ENCODE results near the gene XPO6. TPM values are rescaled to one million over a fixed set of nuclear protein-coding genes. Genes with fewer than 3 reads are reported as not detected.

Gene XPO6
- total RNA-seq, 1 experiment from 2014 or later = 124 TPM

- H2AFZ ChIP-seq (ENCODE audit: low read length) = no peak overlapping the region
- no peak overlapping the region for H2BK5ac ChIP-seq (ENCODE audit: insufficient read length, low read length)
- no peak overlapping the region for H4K91ac ChIP-seq (ENCODE audit: insufficient read length, low read depth, low read length)
- H2AK5ac ChIP-seq (ENCODE audit: insufficient read length, low read length) = no peak overlapping the region
- no peak overlapping the region for H2BK20ac ChIP-seq (ENCODE audit: low read depth, low read length, poor library complexity, severe bottlenecking)
- no peaks in the 10 kb centered on the region for H3K9me3 ChIP-seq (ENCODE audit: control insufficient read depth, low read depth, low read length)
- peaks cover 2% of the 10 kb centered on the region for H3K27me3 Mint-ChIP-seq (ENCODE audit: low read depth)
- no peak overlapping the region for H4K5ac ChIP-seq (ENCODE audit: insufficient read length, low read depth, low read length)
- no peaks in the 10 kb centered on the region for H3K79me2 ChIP-seq (ENCODE audit: insufficient read depth, low read length)
- no peak overlapping the region for H3K27ac ChIP-seq (ENCODE audit: insufficient read length, low read depth, low read length)
- peaks cover 2% of the 10 kb centered on the region for H4K20me1 ChIP-seq (ENCODE audit: control insufficient read depth, insufficient read depth, insufficient read length)
- H3K79me1 ChIP-seq (ENCODE audit: insufficient read depth, low read depth, low read length, poor library complexity, severe bottlenecking) = no peaks in the 10 kb centered on the region
- no peak overlapping the region; a peak in 1 of 5 replicates for H3K4me3 Mint-ChIP-seq
- H3K9ac ChIP-seq (ENCODE audit: extremely low read depth, insufficient read length, low read length) = no peak overlapping the region
- no peak for TF ChIP-seq CTCF (conservative IDR thresholded peaks at IDR 0.05)
- DNase-seq = no peak
- H2BK12ac ChIP-seq (ENCODE audit: insufficient read length, low read depth, low read length) = no peak overlapping the region
- H3K9me3 Mint-ChIP-seq = no peaks in the 10 kb centered on the region; a peak in 1 of 5 replicates
- H3K4me2 ChIP-seq (ENCODE audit: insufficient read depth, insufficient read length, low read length) = no peak overlapping the region
- no peak overlapping the region for H2BK120ac ChIP-seq (ENCODE audit: low read depth, low read length, poor library complexity, severe bottlenecking)
- no peak overlapping the region for H3T11ph ChIP-seq (ENCODE audit: low read length)
- H3K23ac ChIP-seq (ENCODE audit: insufficient read length, low read depth, low read length) = no peak overlapping the region
- H4K8ac ChIP-seq (replicated peaks; ENCODE audit: insufficient read length, low read depth, low read length) = no peak overlapping the region
- no peaks in the 10 kb centered on the region for H3K36me3 Mint-ChIP-seq (ENCODE audit: insufficient read depth in 1 of 3, low read depth in 3 of 3)
- H3K56ac ChIP-seq (ENCODE audit: insufficient read length, low read depth, low read length) = no peak overlapping the region
- peaks cover 4% of the 10 kb centered on the region for H3K23me2 ChIP-seq (ENCODE audit: insufficient read length, low read depth, low read length, poor library complexity, severe bottlenecking)
- H2BK15ac ChIP-seq (ENCODE audit: low read depth, low read length) = no peak overlapping the region
- no CpG with 5 or more reads among the region's 21 CpGs for WGBS (ENCODE audit: extremely low coverage, insufficient read length, low lambda C conversion rate)
- no peaks in the 10 kb centered on the region for H3K4me1 ChIP-seq (ENCODE audit: insufficient read depth, low read length)
- H3K4ac ChIP-seq (ENCODE audit: low read depth, low read length) = no peak overlapping the region
- H3K18ac ChIP-seq (ENCODE audit: insufficient read length, low read depth, low read length) = no peak overlapping the region
- no peaks in the 10 kb centered on the region for H3K27me3 ChIP-seq (ENCODE audit: insufficient read depth, low read length)
- peak overlapping the region in 1 of 3 experiments; percentile 74; a peak in 2 of 7 replicates for H3K27ac Mint-ChIP-seq
- H3K14ac ChIP-seq (ENCODE audit: insufficient read depth, low read length) = no peak overlapping the region
- peaks cover 4 to 6% of the 10 kb centered on the region in 2 experiments; a peak in 3 of 4 replicates for H3K4me1 Mint-ChIP-seq
Measured at GRCh38 chr16:28086186-28087139, 125.3 kb downstream of the XPO6 start.

Measured in H9 (cell line).